Vagina (tissue), 2 donors: ENCODE results near the gene TMEM38B. TPM values are rescaled to one million over a fixed set of nuclear protein-coding genes. Genes with fewer than 3 reads are reported as not detected.
"Not testable (repeated sequence)": the region's sequence is repeated elsewhere in the genome, so short reads cannot be mapped to it uniquely, and the experiment has no call there.

Source experiments
- DNase-seq, 2 donors: peaks; one replicate each; pipeline ENCODE4 v3.0.0-alpha.2; 2017; ENCODE audit errors: extremely low spot score in 2 of 2
- H3K27ac ChIP-seq: fragments of 200-600 bp; sonication (generic); one replicate; pipeline ENCODE4 v1.5.1; 2019
- H3K27me3 ChIP-seq: fragments of 200-600 bp; sonication (generic); one replicate; pipeline ENCODE4 v1.5.1; 2019
- H3K36me3 ChIP-seq, 2 donors: fragments of 200-600 bp; sonication (generic); one replicate each; pipeline ENCODE4 v1.5.1; 2017 to 2019
- H3K4me1 ChIP-seq: fragments of 200-600 bp; sonication (generic); one replicate; pipeline ENCODE4 v1.5.1; 2019
- H3K4me3 ChIP-seq, 2 donors: fragments of 200-600 bp; sonication (generic); 1 replicate in 1 of 2; 2 replicates in 1 of 2; pipeline ENCODE4 v1.5.1; 2016 to 2019
- H3K9me3 ChIP-seq: fragments of 200-600 bp; sonication (generic); one replicate; pipeline ENCODE4 v1.5.1; 2019
- POLR2A ChIP-seq, 2 donors: fragments of 450-650 bp; IDR thresholded peaks; one replicate each; pipeline ENCODE4 v1.6.1; 2017; ENCODE audit warnings: antibody characterized with exemption in 2 of 2, mild to moderate bottlenecking in 2 of 2, moderate library complexity in 2 of 2
- POLR2AphosphoS5 ChIP-seq, 2 donors: sonication (generic); formaldehyde crosslinking; IDR thresholded peaks; one replicate each; pipeline ENCODE4 v1.9.0; 2017; ENCODE audit warnings: antibody characterized with exemption in 2 of 2, mild to moderate bottlenecking in 2 of 2, low read depth in 1 of 2; ENCODE audit not compliant: insufficient read depth in 1 of 2
- intact Hi-C: fragments of 100-400 bp; cut with DNase I; formaldehyde crosslinking; loops from one replicate; pipeline ENCODE4 v1.15.1; 2023
- total RNA-seq: library from RNA; depleted of rRNA; stranded (reverse); fragments of >200 nt; gene quantifications from one replicate; pipeline ENCODE4 v1.2.3, GENCODE V29; 2016
- TF ChIP-seq, protein P1 (sequence below), 3 experiments: fragments of 450-650 bp in 2 of 3; fragments of 200-600 bp in 1 of 3; sonication (generic) in 1 of 3; IDR thresholded peaks; one replicate each; pipeline ENCODE4 v1.5.1; 2017 to 2019; ENCODE audit warnings: antibody characterized with exemption in 3 of 3, mild to moderate bottlenecking in 2 of 3, moderate library complexity in 2 of 3

The TMEM38B gene
- total RNA-seq, 1 donor from 2014 or later: 30.4 TPM

DNA sequence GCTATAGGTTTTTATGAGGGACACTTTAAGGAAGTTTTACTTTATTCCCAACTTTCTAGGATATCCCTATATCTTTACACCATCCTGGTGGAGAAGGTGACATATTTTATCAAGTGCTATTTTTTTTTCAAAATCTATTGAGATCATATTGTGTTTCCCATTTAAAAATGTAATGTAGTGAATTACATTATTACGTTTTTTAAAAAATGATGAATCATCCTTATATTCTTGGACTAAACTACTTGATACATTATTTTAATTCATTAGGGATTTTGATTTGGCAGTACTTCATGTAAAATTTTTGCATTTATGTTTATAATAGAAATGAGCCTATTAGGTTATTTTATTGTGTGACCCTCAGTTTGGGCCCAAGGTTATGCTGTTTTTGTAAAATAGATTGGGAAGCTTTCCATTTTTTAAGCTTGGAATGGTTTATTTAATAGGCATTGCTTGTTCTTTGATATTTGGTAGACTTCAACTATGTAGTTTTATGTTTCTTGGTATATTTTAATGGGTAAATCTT, 4.1 kb downstream of the TMEM38B start:
- Histone ChIP-seq H3K27ac (no peak overlapping the region), H3K4me1 (peaks cover 6% of the 10 kb centered on the region), H3K27me3 (no peaks in the 10 kb centered on the region), H3K9me3 (no peaks in the 10 kb centered on the region), H3K4me3 (no peak overlapping the region), H3K36me3 (no peaks in the 10 kb centered on the region)
- TF ChIP-seq POLR2A (IDR thresholded peaks at IDR 0.05) (no peak), POLR2AphosphoS5 (IDR thresholded peaks at IDR 0.05; ENCODE audit: insufficient read depth in 1 of 2, low read depth in 1 of 2) (no peak)
- TF ChIP-seq, protein P1, sequence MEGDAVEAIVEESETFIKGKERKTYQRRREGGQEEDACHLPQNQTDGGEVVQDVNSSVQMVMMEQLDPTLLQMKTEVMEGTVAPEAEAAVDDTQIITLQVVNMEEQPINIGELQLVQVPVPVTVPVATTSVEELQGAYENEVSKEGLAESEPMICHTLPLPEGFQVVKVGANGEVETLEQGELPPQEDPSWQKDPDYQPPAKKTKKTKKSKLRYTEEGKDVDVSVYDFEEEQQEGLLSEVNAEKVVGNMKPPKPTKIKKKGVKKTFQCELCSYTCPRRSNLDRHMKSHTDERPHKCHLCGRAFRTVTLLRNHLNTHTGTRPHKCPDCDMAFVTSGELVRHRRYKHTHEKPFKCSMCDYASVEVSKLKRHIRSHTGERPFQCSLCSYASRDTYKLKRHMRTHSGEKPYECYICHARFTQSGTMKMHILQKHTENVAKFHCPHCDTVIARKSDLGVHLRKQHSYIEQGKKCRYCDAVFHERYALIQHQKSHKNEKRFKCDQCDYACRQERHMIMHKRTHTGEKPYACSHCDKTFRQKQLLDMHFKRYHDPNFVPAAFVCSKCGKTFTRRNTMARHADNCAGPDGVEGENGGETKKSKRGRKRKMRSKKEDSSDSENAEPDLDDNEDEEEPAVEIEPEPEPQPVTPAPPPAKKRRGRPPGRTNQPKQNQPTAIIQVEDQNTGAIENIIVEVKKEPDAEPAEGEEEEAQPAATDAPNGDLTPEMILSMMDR (IDR thresholded peaks at IDR 0.05): no peak
- intact Hi-C loops: no loop called here
- no peak for DNase-seq

DNA sequence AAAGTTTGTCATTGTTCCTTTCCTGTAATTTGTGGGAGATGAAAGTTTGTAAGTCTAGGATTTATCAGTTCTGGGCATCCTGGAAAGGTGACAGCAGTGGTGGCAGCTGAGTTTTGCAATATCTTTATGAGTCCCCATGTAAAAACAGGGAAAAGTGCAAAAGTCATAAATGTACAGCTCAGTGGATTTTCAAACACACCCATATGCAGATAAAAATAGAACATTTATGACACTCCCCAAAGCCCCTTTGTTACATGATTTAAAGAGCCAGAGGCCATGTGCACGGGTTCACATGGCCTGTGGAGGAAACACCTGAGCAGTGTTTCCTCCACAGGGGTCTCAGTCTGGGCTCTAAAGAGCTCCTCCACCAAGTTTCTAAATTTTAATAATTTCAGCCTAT, 6.3 kb downstream of the TMEM38B start:
- Histone ChIP-seq H3K27ac (no peak overlapping the region), H3K9me3 (no peaks in the 10 kb centered on the region), H3K4me1 (no peaks in the 10 kb centered on the region), H3K36me3 (no peaks in the 10 kb centered on the region), H3K4me3 (no peak overlapping the region), H3K27me3 (no peaks in the 10 kb centered on the region)
- DNase-seq: no peak
- intact Hi-C loops: no loop called here
- TF ChIP-seq, protein P1 (IDR thresholded peaks at IDR 0.05): no peak
- no peak for TF ChIP-seq POLR2AphosphoS5 (IDR thresholded peaks at IDR 0.05; ENCODE audit: insufficient read depth in 1 of 2, low read depth in 1 of 2)
- no peak for TF ChIP-seq POLR2A (IDR thresholded peaks at IDR 0.05)

DNA sequence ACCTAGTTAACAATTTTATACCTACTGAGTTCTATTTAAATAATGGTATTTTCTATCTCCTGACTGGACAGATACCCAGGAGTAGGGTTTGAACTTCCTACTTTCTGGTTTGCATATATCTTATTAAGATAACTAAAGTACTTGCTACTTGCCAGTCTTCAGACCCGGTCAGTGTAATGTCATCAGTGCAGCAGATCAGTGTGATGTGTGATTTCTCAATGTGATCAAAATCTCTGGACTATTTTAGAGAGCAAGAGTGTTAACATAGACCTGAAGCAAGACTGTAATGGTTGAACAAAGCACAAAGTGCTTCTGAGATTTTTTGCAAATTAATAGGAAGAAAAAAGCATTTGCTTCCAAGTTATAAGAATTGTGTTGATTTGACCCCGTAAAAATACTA, 6.8 kb downstream of the TMEM38B start:
- intact Hi-C loops: no loop called here
- Histone ChIP-seq H3K27me3 (no peaks in the 10 kb centered on the region), H3K27ac (no peak overlapping the region), H3K4me1 (no peaks in the 10 kb centered on the region), H3K4me3 (no peak overlapping the region), H3K36me3 (no peaks in the 10 kb centered on the region), H3K9me3 (no peaks in the 10 kb centered on the region)
- DNase-seq: no peak
- TF ChIP-seq POLR2AphosphoS5 (IDR thresholded peaks at IDR 0.05; ENCODE audit: insufficient read depth in 1 of 2, low read depth in 1 of 2) (no peak), POLR2A (IDR thresholded peaks at IDR 0.05) (no peak)
- TF ChIP-seq, protein P1 (IDR thresholded peaks at IDR 0.05): no peak

DNA sequence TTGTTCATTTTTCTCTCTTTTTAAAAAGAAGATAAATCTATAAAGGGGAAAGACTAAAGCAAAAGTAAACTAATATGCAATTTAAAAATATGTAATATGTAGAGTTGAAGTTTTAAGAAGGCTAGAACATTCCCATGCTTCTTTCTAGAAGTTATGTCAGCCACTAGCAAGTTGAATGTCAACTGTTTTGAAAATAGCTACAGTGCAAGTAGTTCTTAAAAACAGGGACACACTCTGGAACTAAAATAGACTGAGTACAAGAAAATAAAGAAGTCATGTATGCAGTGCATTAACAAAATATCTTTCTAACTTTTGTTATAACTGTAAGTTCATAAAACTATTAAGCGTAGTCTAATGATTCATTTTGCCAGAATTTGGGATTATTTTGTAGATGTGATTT, 7.9 kb downstream of the TMEM38B start:
- TF ChIP-seq, protein P1 (IDR thresholded peaks at IDR 0.05): no peak
- TF ChIP-seq POLR2AphosphoS5 (IDR thresholded peaks at IDR 0.05; ENCODE audit: insufficient read depth in 1 of 2, low read depth in 1 of 2): no peak
- TF ChIP-seq POLR2A (IDR thresholded peaks at IDR 0.05): no peak
- Histone ChIP-seq H3K9me3 (no peaks in the 10 kb centered on the region), H3K27me3 (no peaks in the 10 kb centered on the region), H3K27ac (no peak overlapping the region), H3K4me1 (no peaks in the 10 kb centered on the region), H3K4me3 (no peak overlapping the region), H3K36me3 (no peaks in the 10 kb centered on the region)
- no peak for DNase-seq
- intact Hi-C loops: no loop called here

DNA sequence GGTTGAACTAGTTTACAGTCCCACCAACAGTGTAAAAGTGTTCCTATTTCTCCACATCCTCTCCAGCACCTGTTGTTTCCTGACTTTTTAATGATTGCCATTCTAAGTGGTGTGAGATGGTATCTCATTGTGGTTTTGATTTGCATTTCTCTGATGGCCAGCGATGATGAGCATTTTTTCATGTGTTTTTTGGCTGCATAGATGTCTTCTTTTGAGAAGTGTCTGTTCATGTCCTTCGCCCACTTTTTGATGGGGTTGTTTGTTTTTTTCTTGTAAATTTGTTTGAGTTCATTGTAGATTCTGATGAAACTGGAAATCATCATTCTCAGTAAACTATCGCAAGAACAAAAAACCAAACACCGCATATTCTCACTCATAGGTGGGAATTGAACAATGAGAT, 9.3 kb downstream of the TMEM38B start:
- H3K4me1 ChIP-seq, H3K27me3 ChIP-seq, H3K9me3 ChIP-seq, DNase-seq, H3K4me3 ChIP-seq, H3K36me3 ChIP-seq, H3K27ac ChIP-seq, intact Hi-C loops: not testable (repeated sequence)
